CD4-positive, alpha-beta T cell (primary cell): ENCODE data around the gene PRKCB. TPM values are rescaled to one million over a fixed set of nuclear protein-coding genes. Genes with fewer than 3 reads are reported as not detected.
A peak's percentile ranks its signal among the peaks of the same experiment; 100 is the strongest.

Experiments
- ATAC-seq: fragments of 200-7000 bp; cut with Tn5 transposase; one replicate; pipeline ENCODE4 v1.10.0; 2022; ENCODE audit warnings: mild to moderate bottlenecking; ENCODE audit not compliant: poor library complexity
- CTCF ChIA-PET: fragments of 350-600 bp; sonication (Branson Sonifier 250); formaldehyde crosslinking; loops from one replicate; lab custom pipeline; 2021; ENCODE audit warnings: antibody characterized with exemption, inconsistent platforms; lab: Charles Lee
- POLR2A ChIA-PET: fragments of 350-600 bp; sonication (Branson Sonifier 250); formaldehyde crosslinking; loops from one replicate; lab custom pipeline; 2021; ENCODE audit warnings: antibody characterized with exemption, inconsistent platforms; lab: Charles Lee
- DNase-seq, 14 experiments: peaks; one replicate each; pipeline ENCODE4 v3.0.0-alpha.2; 2013 to 2020; ENCODE audit warnings: mixed read lengths in 2 of 14
- H3K27ac ChIP-seq, 2 donors: one replicate each; pipeline versions ENCODE4 v1.5.1 to v1.7.0; 2013; ENCODE audit warnings: low read length in 2 of 2, low read depth in 1 of 2, mild to moderate bottlenecking in 1 of 2
- H3K27me3 ChIP-seq, 2 experiments: 1 replicate in 1 of 2; 2 replicates in 1 of 2; pipeline versions ENCODE4 v1.6.1 to v1.7.0; 2013; ENCODE audit warnings: low read length in 2 of 2, control low read depth in 1 of 2, mild to moderate bottlenecking in 1 of 2, moderate library complexity in 1 of 2; ENCODE audit not compliant: insufficient read depth in 2 of 2, control insufficient read depth in 1 of 2
- H3K36me3 ChIP-seq: one replicate; pipeline ENCODE4 v1.6.1; 2013; ENCODE audit warnings: low read length, control low read depth; ENCODE audit not compliant: insufficient read depth
- H3K4me1 ChIP-seq: one replicate; pipeline ENCODE4 v1.6.1; 2013; ENCODE audit warnings: low read length, control low read depth; ENCODE audit not compliant: insufficient read depth
- H3K4me3 ChIP-seq: one replicate; pipeline ENCODE4 v1.5.1; 2013; ENCODE audit warnings: mild to moderate bottlenecking, low read length, moderate library complexity
- H3K9me3 ChIP-seq, 2 experiments: 1 replicate in 1 of 2; 2 replicates in 1 of 2; pipeline versions ENCODE4 v1.6.1 to v1.7.0; 2013; ENCODE audit warnings: low read length in 2 of 2, mild to moderate bottlenecking in 2 of 2, control low read depth in 1 of 2, moderate library complexity in 1 of 2; ENCODE audit not compliant: control insufficient read depth in 1 of 2, insufficient read depth in 1 of 2
- H3K27ac Mint-ChIP-seq: one replicate; pipeline ENCODE4 v1.8.0; 2020; ENCODE audit warnings: mixed read lengths
- H3K27me3 Mint-ChIP-seq: one replicate; pipeline ENCODE4 v1.8.0; 2021; ENCODE audit warnings: mixed read lengths
- H3K36me3 Mint-ChIP-seq: one replicate; pipeline ENCODE4 v1.8.0; 2021; ENCODE audit warnings: low read depth, mixed read lengths
- H3K4me1 Mint-ChIP-seq: one replicate; pipeline ENCODE4 v1.8.0; 2021; ENCODE audit warnings: low read depth, mixed read lengths
- H3K4me3 Mint-ChIP-seq: one replicate; pipeline ENCODE4 v1.8.0; 2020; ENCODE audit warnings: mild to moderate bottlenecking, mixed read lengths
- H3K9me3 Mint-ChIP-seq: one replicate; pipeline ENCODE4 v1.8.0; 2020; ENCODE audit warnings: mixed read lengths
- CTCF ChIP-seq: fragments of 200-600 bp; IDR thresholded peaks from one replicate; pipeline ENCODE4 v1.8.0; 2022; ENCODE audit warnings: antibody characterized with exemption, mild to moderate bottlenecking
- intact Hi-C, 2 experiments: fragments of 100-400 bp; cut with DNase I in 1 of 2; cut with micrococcal nuclease in 1 of 2; formaldehyde crosslinking; loops; one replicate each; pipeline versions ENCODE4 v1.15.1 to v1.9.0; 2023 to 2025; cut with DNase I, micrococcal nuclease
- total RNA-seq, 174 experiments: library from RNA in 2 of 174; stranded (reverse) in 2 of 174; gene quantifications; one replicate each; pipeline ENCODE4 v1.2.3 and lab custom pipeline; 2021 to 2026

Gene PRKCB
- total RNA-seq, 2 experiments from 2014 or later: 64.7 TPM

GRCh38 chr16:24174504-24174903, 338.7 kb downstream of the PRKCB start:
- H3K27ac ChIP-seq: no peak overlapping the region
- H3K27me3 ChIP-seq: no peaks in the 10 kb centered on the region
- Mint-ChIP-seq H3K9me3 (no peaks in the 10 kb centered on the region), H3K4me1 (no peaks in the 10 kb centered on the region), H3K27ac (no peak overlapping the region), H3K4me3 (no peak overlapping the region), H3K36me3 (peaks cover 92% of the 10 kb centered on the region), H3K27me3 (no peaks in the 10 kb centered on the region)
- ChIA-PET CTCF (no interaction called here), POLR2A (no interaction called here)
- H3K4me3 ChIP-seq: no peak overlapping the region
- no peak for TF ChIP-seq CTCF
- DNase-seq (no peak), ATAC-seq (no peak)
- H3K4me1 ChIP-seq: no peaks in the 10 kb centered on the region
- peaks cover 84% of the 10 kb centered on the region for H3K36me3 ChIP-seq
- intact Hi-C loops: no loop called here
- no peaks in the 10 kb centered on the region for H3K9me3 ChIP-seq

- Mint-ChIP-seq H3K27me3 (no peaks in the 10 kb centered on the region), H3K4me3 (no peak overlapping the region)
Measured at GRCh38 chr16:24174957-24175356, 339.2 kb downstream of the PRKCB start.

GRCh38 chr16:24178496-24178895, 342.7 kb downstream of the PRKCB start:
- H3K4me3 ChIP-seq: no peak overlapping the region
- peak in 1 of 14 experiments; percentile 5 for DNase-seq
- ATAC-seq: no peak
- Mint-ChIP-seq H3K36me3 (peaks cover 89% of the 10 kb centered on the region), H3K4me1 (no peaks in the 10 kb centered on the region), H3K27ac (no peak overlapping the region), H3K9me3 (no peaks in the 10 kb centered on the region), H3K4me3 (no peak overlapping the region), H3K27me3 (no peaks in the 10 kb centered on the region)
- H3K4me1 ChIP-seq: no peaks in the 10 kb centered on the region
- ChIA-PET CTCF (no interaction called here), POLR2A (no interaction called here)
- H3K27me3 ChIP-seq: no peaks in the 10 kb centered on the region
- H3K27ac ChIP-seq: no peak overlapping the region
- intact Hi-C loops: no loop called here
- no peaks in the 10 kb centered on the region for H3K9me3 ChIP-seq
- no peak for TF ChIP-seq CTCF
- peaks cover 77% of the 10 kb centered on the region for H3K36me3 ChIP-seq

More at GRCh38 chr16:24174957-24175356, 339.2 kb downstream of the PRKCB start:
- TF ChIP-seq CTCF: no peak
- Histone ChIP-seq H3K27me3 (no peaks in the 10 kb centered on the region), H3K27ac (no peak overlapping the region), H3K9me3 (no peaks in the 10 kb centered on the region), H3K4me3 (no peak overlapping the region), H3K4me1 (no peaks in the 10 kb centered on the region), H3K36me3 (peaks cover 83% of the 10 kb centered on the region)
- Mint-ChIP-seq H3K4me1 (no peaks in the 10 kb centered on the region), H3K36me3 (peaks cover 96% of the 10 kb centered on the region), H3K9me3 (no peaks in the 10 kb centered on the region), H3K27ac (no peak overlapping the region)
- ChIA-PET CTCF (no interaction called here), POLR2A (no interaction called here)
- DNase-seq (no peak), ATAC-seq (no peak)
- intact Hi-C loops: no loop called here
